Measurements from ENCODE around the gene CIB1. TPM values are rescaled to one million over a fixed set of nuclear protein-coding genes. Genes with fewer than 3 reads are reported as not detected.

The CIB1 gene
- total RNA-seq, 4 donors from 2014 or later: 9.5 to 80.7 (median 49.2) TPM

GRCh38 chr15:90201130-90201943 is 32.4 kb downstream of the CIB1 start, which contains the start of gene SEMA4B:
Gene SEMA4B, plus strand, starts transcription at chr15:90201330. Its CDS starts 249 bp downstream, at chr15:90201579.
- peak within 1 kb of the TSS; percentile 71 to 72 for H3K27ac ChIP-seq
- peak; percentile 58 to 66 for DNase-seq
- peaks cover 0 to 5% of the 10 kb centered on the region in 2 donors for H3K4me1 ChIP-seq
- intact Hi-C loops (cut with DNase I; ENCODE audit: low total_unique reads): no loop called here
- H3K9me3 ChIP-seq: no peaks in the 10 kb centered on the region
- H3K4me3 ChIP-seq: peak within 1 kb of the TSS; percentile 43 to 74
- TF ChIP-seq, protein P1, sequence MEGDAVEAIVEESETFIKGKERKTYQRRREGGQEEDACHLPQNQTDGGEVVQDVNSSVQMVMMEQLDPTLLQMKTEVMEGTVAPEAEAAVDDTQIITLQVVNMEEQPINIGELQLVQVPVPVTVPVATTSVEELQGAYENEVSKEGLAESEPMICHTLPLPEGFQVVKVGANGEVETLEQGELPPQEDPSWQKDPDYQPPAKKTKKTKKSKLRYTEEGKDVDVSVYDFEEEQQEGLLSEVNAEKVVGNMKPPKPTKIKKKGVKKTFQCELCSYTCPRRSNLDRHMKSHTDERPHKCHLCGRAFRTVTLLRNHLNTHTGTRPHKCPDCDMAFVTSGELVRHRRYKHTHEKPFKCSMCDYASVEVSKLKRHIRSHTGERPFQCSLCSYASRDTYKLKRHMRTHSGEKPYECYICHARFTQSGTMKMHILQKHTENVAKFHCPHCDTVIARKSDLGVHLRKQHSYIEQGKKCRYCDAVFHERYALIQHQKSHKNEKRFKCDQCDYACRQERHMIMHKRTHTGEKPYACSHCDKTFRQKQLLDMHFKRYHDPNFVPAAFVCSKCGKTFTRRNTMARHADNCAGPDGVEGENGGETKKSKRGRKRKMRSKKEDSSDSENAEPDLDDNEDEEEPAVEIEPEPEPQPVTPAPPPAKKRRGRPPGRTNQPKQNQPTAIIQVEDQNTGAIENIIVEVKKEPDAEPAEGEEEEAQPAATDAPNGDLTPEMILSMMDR (IDR thresholded peaks at IDR 0.05): no peak
- no peak for TF ChIP-seq POLR2A (IDR thresholded peaks at IDR 0.05)
- H3K36me3 ChIP-seq: no peaks in the 10 kb centered on the region
- H3K27me3 ChIP-seq: no peaks in the 10 kb centered on the region

GRCh38 chr15:90200534-90201129 is 33.1 kb downstream of the CIB1 start:
- Histone ChIP-seq H3K27ac (peak overlapping the region; percentile 71 to 72), H3K4me3 (peak overlapping the region; percentile 43 to 74), H3K9me3 (no peaks in the 10 kb centered on the region), H3K36me3 (no peaks in the 10 kb centered on the region), H3K4me1 (peaks cover 0 to 5% of the 10 kb centered on the region in 2 donors), H3K27me3 (no peaks in the 10 kb centered on the region)
- DNase-seq: no peak
- TF ChIP-seq POLR2A (IDR thresholded peaks at IDR 0.05): no peak
- TF ChIP-seq, protein P1 (IDR thresholded peaks at IDR 0.05): no peak
- intact Hi-C loops (cut with DNase I; ENCODE audit: low total_unique reads): no loop called here

DNA sequence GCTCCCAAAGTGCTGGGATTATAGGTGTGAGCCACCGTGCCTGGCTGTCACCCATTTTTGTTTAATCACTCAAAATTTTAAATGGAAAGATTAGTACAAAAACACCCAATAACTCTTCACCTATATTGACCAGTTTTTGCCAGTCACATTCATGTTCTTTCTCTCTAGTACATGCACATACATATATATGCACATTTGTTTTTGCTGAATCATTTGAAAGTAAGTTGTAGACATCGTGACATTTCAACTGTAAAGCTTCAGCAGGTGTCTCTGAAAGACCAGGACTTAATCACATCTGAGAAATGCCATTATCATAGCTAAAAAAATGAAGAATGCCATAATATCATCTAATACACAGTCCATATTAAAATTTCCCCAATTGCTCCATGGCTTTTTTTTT is 39.1 kb downstream of the CIB1 start:
- H3K9me3 ChIP-seq: no peaks in the 10 kb centered on the region
- no peak for TF ChIP-seq POLR2A (IDR thresholded peaks at IDR 0.05)
- TF ChIP-seq, protein P1 (IDR thresholded peaks at IDR 0.05): no peak
- DNase-seq: no peak
- H3K27ac ChIP-seq: no peak overlapping the region
- H3K4me1 ChIP-seq: no peaks in the 10 kb centered on the region
- H3K27me3 ChIP-seq: no peaks in the 10 kb centered on the region
- intact Hi-C loops (cut with DNase I; ENCODE audit: low total_unique reads): no loop called here
- no peaks in the 10 kb centered on the region for H3K36me3 ChIP-seq
- H3K4me3 ChIP-seq: no peak overlapping the region

DNA sequence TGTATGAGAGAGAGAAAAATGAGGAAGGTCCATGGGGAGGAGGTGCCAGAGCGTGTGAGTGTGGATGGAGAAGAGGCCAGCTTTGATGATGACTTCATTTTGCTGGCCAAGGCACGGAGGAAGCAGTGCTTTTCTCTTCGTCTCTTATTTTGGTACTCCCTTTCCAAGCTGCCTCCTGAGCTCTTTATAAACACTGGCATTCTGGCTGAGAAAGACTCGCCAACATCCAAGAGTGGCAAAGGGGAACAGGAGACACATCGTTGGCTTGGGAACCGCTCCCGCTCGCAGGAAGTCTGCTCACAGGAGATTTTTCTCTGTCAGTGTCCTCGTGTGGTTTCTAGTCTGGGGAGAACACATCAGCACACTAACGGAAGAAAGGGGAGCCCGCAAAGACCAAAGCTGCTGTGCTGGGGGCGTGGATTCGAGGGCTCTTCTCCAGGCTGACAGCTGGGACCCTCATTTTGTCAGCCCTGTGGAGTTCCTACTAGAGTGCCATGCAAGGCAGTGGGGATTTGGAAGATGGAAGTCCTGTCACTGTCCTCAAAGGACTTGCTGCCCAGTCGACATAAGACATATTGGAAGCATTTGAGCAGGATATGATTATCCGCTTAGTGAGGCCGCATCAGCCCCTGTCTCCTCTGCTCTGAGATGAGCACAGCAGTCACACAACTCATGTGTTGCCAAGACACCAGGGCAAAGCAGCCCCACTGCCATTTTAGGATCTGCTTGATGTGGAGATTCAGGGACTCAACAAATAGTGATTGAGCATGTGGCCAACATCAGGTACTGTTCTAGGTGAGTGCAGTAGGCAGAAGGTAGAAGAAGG is 40.6 kb downstream of the CIB1 start:
- no peaks in the 10 kb centered on the region for H3K4me1 ChIP-seq
- no peaks in the 10 kb centered on the region for H3K27me3 ChIP-seq
- DNase-seq: no peak
- H3K27ac ChIP-seq: peak overlapping the region; percentile 26 to 77
- TF ChIP-seq, protein P1 (IDR thresholded peaks at IDR 0.05): no peak
- no peak for TF ChIP-seq POLR2A (IDR thresholded peaks at IDR 0.05)
- H3K9me3 ChIP-seq: no peaks in the 10 kb centered on the region
- H3K36me3 ChIP-seq: no peaks in the 10 kb centered on the region
- intact Hi-C loops (cut with DNase I; ENCODE audit: low total_unique reads): no loop called here
- H3K4me3 ChIP-seq: no peak overlapping the region

All from uterus (tissue), 4 donors.